ENCODE measurements around the gene GEMIN5. TPM values are rescaled to one million over a fixed set of nuclear protein-coding genes. Genes with fewer than 3 reads are reported as not detected.

GEMIN5 gene
- total RNA-seq, 1 donor from 2014 or later: 12.5 TPM

DNA sequence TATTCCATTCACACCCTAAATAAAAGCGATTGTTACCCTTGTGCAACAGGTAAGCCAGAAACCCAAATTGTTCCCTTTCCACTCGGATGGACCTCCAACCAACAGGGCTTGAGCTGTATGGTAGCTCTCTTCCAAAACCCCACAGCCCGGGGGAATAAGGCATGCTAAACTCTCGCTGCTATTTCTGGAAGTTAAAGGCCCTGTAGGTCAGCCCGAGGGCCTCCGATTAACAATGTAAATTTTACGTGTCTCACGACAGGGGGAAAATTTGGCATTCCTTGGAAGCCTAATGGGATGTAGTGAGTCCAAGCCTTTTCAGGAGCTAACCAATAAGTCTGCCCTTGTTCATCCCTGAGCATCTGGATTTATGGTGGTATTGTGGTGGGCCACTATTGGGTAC lies 53.6 kb downstream of the GEMIN5 start:
- H3K27ac Mint-ChIP-seq (ENCODE audit: unreplicated experiment): no peak overlapping the region
- H3K27me3 Mint-ChIP-seq (ENCODE audit: low read depth): no peaks in the 10 kb centered on the region
- TF ChIP-seq, protein P1, sequence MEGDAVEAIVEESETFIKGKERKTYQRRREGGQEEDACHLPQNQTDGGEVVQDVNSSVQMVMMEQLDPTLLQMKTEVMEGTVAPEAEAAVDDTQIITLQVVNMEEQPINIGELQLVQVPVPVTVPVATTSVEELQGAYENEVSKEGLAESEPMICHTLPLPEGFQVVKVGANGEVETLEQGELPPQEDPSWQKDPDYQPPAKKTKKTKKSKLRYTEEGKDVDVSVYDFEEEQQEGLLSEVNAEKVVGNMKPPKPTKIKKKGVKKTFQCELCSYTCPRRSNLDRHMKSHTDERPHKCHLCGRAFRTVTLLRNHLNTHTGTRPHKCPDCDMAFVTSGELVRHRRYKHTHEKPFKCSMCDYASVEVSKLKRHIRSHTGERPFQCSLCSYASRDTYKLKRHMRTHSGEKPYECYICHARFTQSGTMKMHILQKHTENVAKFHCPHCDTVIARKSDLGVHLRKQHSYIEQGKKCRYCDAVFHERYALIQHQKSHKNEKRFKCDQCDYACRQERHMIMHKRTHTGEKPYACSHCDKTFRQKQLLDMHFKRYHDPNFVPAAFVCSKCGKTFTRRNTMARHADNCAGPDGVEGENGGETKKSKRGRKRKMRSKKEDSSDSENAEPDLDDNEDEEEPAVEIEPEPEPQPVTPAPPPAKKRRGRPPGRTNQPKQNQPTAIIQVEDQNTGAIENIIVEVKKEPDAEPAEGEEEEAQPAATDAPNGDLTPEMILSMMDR (IDR thresholded peaks at IDR 0.05): no peak
- H3K9me3 Mint-ChIP-seq (ENCODE audit: low read depth): peaks cover 20% of the 10 kb centered on the region
- H3K4me3 Mint-ChIP-seq (ENCODE audit: unreplicated experiment): no peak overlapping the region
- no peak for DNase-seq (ENCODE audit: low spot score)
- H3K36me3 Mint-ChIP-seq (ENCODE audit: low read depth): peaks cover 31% of the 10 kb centered on the region
- no peaks in the 10 kb centered on the region for H3K4me1 Mint-ChIP-seq (ENCODE audit: low read depth)

DNA sequence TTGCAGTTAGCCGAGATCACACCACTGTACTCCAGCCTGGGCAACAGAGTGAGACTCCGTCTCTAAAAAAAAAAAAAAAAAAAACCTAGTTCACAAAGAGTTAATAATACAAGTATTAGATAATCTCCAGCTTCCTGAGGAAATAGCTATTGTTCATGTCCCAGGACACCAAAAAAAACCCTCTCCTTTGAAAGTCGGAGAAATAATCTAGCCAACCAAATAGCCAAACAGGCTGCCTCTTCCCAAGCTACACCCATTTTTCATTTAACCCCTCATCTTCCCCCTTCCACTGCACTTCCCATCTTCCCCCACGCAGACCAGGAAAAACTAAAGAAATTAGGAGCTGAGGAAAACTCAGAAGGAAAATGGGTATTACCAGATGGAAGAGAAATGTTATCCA lies 56.0 kb downstream of the GEMIN5 start:
- Mint-ChIP-seq H3K27ac (ENCODE audit: unreplicated experiment) (no peak overlapping the region), H3K4me3 (ENCODE audit: unreplicated experiment) (no peak overlapping the region), H3K9me3 (ENCODE audit: low read depth) (peaks cover 29% of the 10 kb centered on the region), H3K36me3 (ENCODE audit: low read depth) (peaks cover 27% of the 10 kb centered on the region), H3K4me1 (ENCODE audit: low read depth) (no peaks in the 10 kb centered on the region), H3K27me3 (ENCODE audit: low read depth) (no peaks in the 10 kb centered on the region)
- no peak for DNase-seq (ENCODE audit: low spot score)
- TF ChIP-seq, protein P1 (IDR thresholded peaks at IDR 0.05): no peak

DNA sequence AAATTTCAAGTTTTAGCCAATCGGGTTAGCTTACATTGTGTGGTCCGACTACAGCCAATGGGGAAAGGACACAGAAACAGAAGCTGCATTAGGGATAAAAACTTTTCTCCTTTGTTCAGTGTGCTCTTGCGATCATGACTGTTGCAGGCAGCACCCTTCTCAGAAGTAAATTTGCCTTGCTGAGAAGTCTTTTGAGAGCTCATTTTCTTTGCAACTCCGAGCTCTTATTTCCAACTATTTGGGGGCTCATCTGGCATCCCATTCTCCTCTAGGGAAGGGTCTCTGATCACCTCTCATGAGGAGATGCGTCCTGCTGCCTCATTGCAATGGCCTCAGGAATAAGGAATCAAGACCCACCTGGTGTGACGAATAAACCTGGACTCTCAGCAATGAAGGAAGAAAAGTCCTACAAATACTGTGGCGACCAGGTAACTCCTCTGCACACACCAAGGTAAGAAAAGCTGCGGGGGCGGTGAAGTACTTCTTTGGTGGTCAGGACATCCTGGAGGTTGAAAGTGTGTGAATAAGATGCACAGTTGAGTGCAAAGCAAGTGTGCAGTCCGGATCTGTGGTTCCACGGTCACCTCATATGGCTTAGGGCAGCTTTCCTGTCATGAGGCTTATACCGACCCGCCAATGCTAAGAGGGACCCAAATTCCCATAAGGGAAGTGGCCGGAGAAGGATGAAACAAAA lies 59.2 kb downstream of the GEMIN5 start:
- TF ChIP-seq, protein P1 (IDR thresholded peaks at IDR 0.05): no peak
- no peak overlapping the region for H3K4me3 Mint-ChIP-seq (ENCODE audit: unreplicated experiment)
- peaks cover 34% of the 10 kb centered on the region for H3K36me3 Mint-ChIP-seq (ENCODE audit: low read depth)
- H3K9me3 Mint-ChIP-seq (ENCODE audit: low read depth): peaks cover 16% of the 10 kb centered on the region
- DNase-seq (ENCODE audit: low spot score): no peak
- no peaks in the 10 kb centered on the region for H3K27me3 Mint-ChIP-seq (ENCODE audit: low read depth)
- no peaks in the 10 kb centered on the region for H3K4me1 Mint-ChIP-seq (ENCODE audit: low read depth)
- no peak overlapping the region for H3K27ac Mint-ChIP-seq (ENCODE audit: unreplicated experiment)

DNA sequence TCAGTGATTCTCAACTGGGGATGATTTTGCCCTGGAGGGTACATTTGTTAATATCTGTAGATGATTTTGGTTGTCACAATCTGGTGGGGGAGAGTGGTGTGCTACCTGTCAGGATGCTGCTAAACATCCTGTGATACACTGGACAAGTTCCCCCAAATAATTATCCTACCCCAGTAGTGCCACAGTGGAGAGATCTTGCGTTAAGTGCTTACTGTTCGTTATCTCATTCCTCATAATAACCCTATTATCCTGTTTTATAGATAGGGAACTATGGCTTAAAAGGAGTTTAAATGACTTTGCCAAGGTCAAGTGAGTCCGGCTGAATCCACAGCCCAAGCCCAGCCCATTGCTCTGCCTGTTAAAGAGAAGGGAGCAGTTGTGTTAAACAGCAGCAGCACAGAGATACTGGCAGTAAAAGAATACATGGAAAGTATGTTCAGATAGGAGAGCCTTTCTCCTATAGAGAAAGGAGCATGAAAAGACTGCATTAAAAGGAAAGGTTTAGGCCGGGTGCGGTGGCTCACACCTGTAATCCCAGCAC lies 64.2 kb downstream of the GEMIN5 start:
- Mint-ChIP-seq H3K27ac (ENCODE audit: unreplicated experiment) (no peak overlapping the region), H3K36me3 (ENCODE audit: low read depth) (peaks cover 40% of the 10 kb centered on the region), H3K27me3 (ENCODE audit: low read depth) (no peaks in the 10 kb centered on the region), H3K4me3 (ENCODE audit: unreplicated experiment) (no peak overlapping the region), H3K9me3 (ENCODE audit: low read depth) (peaks cover 8% of the 10 kb centered on the region), H3K4me1 (ENCODE audit: low read depth) (no peaks in the 10 kb centered on the region)
- no peak for DNase-seq (ENCODE audit: low spot score)
- TF ChIP-seq, protein P1 (IDR thresholded peaks at IDR 0.05): no peak

DNA sequence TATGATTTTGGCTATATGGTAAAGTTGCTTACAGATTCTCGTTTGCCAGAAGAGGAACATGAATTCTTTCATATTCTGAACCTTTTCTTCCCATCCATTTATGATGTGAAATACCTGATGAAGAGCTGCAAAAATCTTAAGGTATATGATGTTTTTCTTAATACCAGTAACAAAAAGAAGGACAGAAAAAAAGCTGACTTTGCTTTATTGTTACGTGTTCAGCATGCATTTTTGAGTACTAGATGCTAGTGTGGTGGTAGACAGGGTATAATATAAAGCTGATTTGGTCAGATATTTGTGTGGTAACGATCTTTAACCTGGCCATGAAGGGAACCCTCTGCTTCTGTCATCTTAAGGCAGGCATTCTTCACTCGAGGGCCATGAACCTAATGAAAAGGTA lies 66.3 kb downstream of the GEMIN5 start:
- no peak for DNase-seq (ENCODE audit: low spot score)
- peaks cover 37% of the 10 kb centered on the region for H3K36me3 Mint-ChIP-seq (ENCODE audit: low read depth)
- H3K4me1 Mint-ChIP-seq (ENCODE audit: low read depth): peaks cover 4% of the 10 kb centered on the region
- H3K9me3 Mint-ChIP-seq (ENCODE audit: low read depth): no peaks in the 10 kb centered on the region
- TF ChIP-seq, protein P1 (IDR thresholded peaks at IDR 0.05): no peak
- no peak overlapping the region for H3K27ac Mint-ChIP-seq (ENCODE audit: unreplicated experiment)
- no peaks in the 10 kb centered on the region for H3K27me3 Mint-ChIP-seq (ENCODE audit: low read depth)
- no peak overlapping the region for H3K4me3 Mint-ChIP-seq (ENCODE audit: unreplicated experiment)

Measured in chondrocyte (in vitro differentiated cells).